ENCODE data around the gene CAPN15. TPM values are rescaled to one million over a fixed set of nuclear protein-coding genes. Genes with fewer than 3 reads are reported as not detected.

Gene CAPN15
- total RNA-seq, 1 experiment from 2014 or later = 91.2 TPM

DNA sequence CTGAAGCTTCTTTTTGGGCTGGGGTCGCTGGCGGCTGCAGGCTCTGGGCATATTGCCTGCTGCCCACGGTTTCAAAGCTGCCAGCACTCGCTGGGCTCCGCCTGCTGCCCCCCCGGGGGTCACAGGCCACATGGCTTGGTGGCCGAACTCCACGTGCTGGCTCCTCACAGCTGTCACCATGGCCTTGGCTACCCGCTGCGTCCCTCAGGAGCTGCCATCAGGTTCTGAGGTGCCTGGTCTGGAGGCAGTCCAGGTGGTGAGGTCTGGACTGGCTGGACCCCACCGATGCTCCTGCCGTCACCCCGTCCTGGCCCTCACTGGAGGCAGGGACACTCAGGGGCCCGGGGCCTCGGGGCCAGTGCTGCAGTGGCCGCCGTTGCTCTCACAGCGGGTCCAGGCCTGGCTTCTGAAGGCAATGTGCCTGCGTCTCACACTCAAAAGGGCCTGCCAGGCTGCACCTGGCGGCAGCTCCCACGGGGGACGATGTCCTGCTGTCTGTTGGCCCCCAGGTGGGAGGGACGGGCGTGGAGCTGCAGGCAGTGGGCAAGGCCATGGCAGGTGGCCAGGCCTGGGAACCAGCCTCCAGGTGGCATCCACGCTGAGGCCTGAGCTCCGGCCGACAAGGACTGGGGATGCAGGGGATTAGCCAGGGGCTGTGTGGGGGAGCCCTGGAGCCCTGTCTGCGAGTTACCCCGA is 13.3 kb downstream of the CAPN15 start:
- intact Hi-C loops (cut with micrococcal nuclease; ENCODE audit: unreplicated experiment) = no loop called here
- BruUV-seq (replicated peaks) = no TSS peak
- TF ChIP-seq EZH2 (IDR thresholded peaks at IDR 0.05; ENCODE audit: borderline replicate concordance, low read depth, low read length, poor library complexity, severe bottlenecking) = no peak
- TF ChIP-seq, protein P1, sequence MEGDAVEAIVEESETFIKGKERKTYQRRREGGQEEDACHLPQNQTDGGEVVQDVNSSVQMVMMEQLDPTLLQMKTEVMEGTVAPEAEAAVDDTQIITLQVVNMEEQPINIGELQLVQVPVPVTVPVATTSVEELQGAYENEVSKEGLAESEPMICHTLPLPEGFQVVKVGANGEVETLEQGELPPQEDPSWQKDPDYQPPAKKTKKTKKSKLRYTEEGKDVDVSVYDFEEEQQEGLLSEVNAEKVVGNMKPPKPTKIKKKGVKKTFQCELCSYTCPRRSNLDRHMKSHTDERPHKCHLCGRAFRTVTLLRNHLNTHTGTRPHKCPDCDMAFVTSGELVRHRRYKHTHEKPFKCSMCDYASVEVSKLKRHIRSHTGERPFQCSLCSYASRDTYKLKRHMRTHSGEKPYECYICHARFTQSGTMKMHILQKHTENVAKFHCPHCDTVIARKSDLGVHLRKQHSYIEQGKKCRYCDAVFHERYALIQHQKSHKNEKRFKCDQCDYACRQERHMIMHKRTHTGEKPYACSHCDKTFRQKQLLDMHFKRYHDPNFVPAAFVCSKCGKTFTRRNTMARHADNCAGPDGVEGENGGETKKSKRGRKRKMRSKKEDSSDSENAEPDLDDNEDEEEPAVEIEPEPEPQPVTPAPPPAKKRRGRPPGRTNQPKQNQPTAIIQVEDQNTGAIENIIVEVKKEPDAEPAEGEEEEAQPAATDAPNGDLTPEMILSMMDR (conservative IDR thresholded peaks at IDR 0.05; ENCODE audit: low read depth, low read length) = no peak
- H3K4me3 ChIP-seq (ENCODE audit: low read depth, low read length, poor library complexity, severe bottlenecking) = no peak overlapping the region
- H3K9me3 ChIP-seq (ENCODE audit: low read depth, low read length, poor library complexity, severe bottlenecking) = no peaks in the 10 kb centered on the region
- no peaks in the 10 kb centered on the region for H3K27me3 ChIP-seq (replicated peaks; ENCODE audit: insufficient read depth, low read depth, low read length, poor library complexity)
- no peak overlapping the region for H3K27ac ChIP-seq (ENCODE audit: low read depth, low read length, poor library complexity, severe bottlenecking)
- POLR2A ChIA-PET (ENCODE audit: low non-redundant PET) = no interaction called here
- CTCF ChIA-PET = no interaction called here
- H3K36me3 ChIP-seq (ENCODE audit: insufficient read depth, low read length, poor library complexity, severe bottlenecking) = no peaks in the 10 kb centered on the region
- no peak for DNase-seq (ENCODE audit: low spot score)
- H3K4me1 ChIP-seq (ENCODE audit: insufficient read depth, low read length, poor library complexity, severe bottlenecking) = no peaks in the 10 kb centered on the region

DNA sequence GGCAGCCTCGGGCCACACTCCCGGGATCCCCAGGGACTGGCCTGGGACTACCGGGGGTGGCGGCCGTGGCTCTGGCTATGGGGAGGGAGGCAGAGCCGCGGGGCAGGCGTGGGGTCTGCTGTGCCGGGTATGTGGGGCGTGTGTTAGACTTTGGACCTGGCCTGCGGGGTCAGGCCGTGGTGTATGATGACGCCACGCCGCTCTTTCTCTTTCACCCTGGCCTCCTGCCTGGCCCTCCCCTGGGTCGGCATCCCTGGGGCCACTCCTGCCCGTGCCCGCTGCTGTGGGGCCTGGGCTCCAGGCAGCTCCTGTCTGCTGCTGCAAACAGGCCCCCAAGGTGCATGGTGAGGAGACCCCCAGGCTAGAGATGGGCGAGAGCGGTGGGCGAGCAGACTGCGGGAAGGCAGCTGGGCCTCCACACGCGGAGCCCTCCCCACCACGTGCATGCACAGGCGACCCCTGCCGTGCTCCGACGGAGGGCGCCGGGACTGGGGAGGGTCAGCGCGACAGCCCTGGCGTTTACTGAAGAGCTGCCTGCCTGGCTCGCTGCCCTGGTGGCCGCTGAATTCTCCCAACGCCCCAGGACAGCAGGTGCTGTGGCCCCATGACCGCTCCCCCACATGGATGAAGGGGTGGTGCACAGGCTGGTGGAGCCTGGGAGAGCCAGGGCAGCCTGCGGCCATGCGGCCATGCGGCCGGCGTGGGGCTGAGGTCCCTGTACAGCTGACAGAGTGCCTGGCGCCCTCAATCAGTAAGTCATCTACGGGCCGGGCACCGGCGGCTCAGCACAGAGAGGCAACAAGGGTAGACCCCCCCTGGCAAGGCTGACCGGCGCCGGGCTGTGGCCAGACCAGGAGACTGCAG is 16.0 kb downstream of the CAPN15 start:
- TF ChIP-seq EZH2 (IDR thresholded peaks at IDR 0.05; ENCODE audit: borderline replicate concordance, low read depth, low read length, poor library complexity, severe bottlenecking) = no peak
- TF ChIP-seq, protein P1 (conservative IDR thresholded peaks at IDR 0.05; ENCODE audit: low read depth, low read length) = no peak
- H3K27me3 ChIP-seq (replicated peaks; ENCODE audit: insufficient read depth, low read depth, low read length, poor library complexity) = no peaks in the 10 kb centered on the region
- H3K9me3 ChIP-seq (ENCODE audit: low read depth, low read length, poor library complexity, severe bottlenecking) = no peaks in the 10 kb centered on the region
- intact Hi-C loops (cut with micrococcal nuclease; ENCODE audit: unreplicated experiment) = no loop called here
- no peak for DNase-seq (ENCODE audit: low spot score)
- H3K4me1 ChIP-seq (ENCODE audit: insufficient read depth, low read length, poor library complexity, severe bottlenecking) = no peaks in the 10 kb centered on the region
- H3K36me3 ChIP-seq (ENCODE audit: insufficient read depth, low read length, poor library complexity, severe bottlenecking) = peaks cover 3% of the 10 kb centered on the region
- H3K27ac ChIP-seq (ENCODE audit: low read depth, low read length, poor library complexity, severe bottlenecking) = no peak overlapping the region
- BruUV-seq (replicated peaks) = no TSS peak
- CTCF ChIA-PET = no interaction called here
- no peak overlapping the region for H3K4me3 ChIP-seq (ENCODE audit: low read depth, low read length, poor library complexity, severe bottlenecking)
- POLR2A ChIA-PET (ENCODE audit: low non-redundant PET) = no interaction called here

DNA sequence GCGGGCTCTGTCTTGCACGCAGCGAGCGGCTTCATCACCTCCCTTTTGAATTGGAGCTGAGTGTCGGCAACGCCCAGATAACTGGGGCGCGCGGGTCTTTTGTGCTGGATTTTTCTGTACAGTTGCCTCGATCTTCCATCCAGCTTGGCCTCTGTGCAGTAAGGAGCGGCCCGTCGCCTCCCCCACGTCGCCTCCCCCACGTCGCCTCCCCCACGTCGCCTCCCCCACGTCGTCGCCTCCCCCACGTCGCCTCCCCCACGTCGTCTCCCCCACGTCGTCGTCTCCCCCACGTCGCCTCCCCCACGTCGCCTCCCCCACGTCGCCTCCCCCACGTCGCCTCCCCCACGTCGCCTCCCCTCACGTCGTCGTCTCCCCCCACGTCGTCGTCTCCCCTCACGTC is 17.0 kb downstream of the CAPN15 start:
- intact Hi-C loops (cut with micrococcal nuclease; ENCODE audit: unreplicated experiment) = no loop called here
- peaks cover 3% of the 10 kb centered on the region for H3K36me3 ChIP-seq (ENCODE audit: insufficient read depth, low read length, poor library complexity, severe bottlenecking)
- no peaks in the 10 kb centered on the region for H3K4me1 ChIP-seq (ENCODE audit: insufficient read depth, low read length, poor library complexity, severe bottlenecking)
- no peak overlapping the region for H3K4me3 ChIP-seq (ENCODE audit: low read depth, low read length, poor library complexity, severe bottlenecking)
- H3K9me3 ChIP-seq (ENCODE audit: low read depth, low read length, poor library complexity, severe bottlenecking) = no peaks in the 10 kb centered on the region
- TF ChIP-seq, protein P1 (conservative IDR thresholded peaks at IDR 0.05; ENCODE audit: low read depth, low read length) = no peak
- no peak for TF ChIP-seq EZH2 (IDR thresholded peaks at IDR 0.05; ENCODE audit: borderline replicate concordance, low read depth, low read length, poor library complexity, severe bottlenecking)
- ChIA-PET CTCF (no interaction called here), POLR2A (ENCODE audit: low non-redundant PET) (no interaction called here)
- no peaks in the 10 kb centered on the region for H3K27me3 ChIP-seq (replicated peaks; ENCODE audit: insufficient read depth, low read depth, low read length, poor library complexity)
- no peak overlapping the region for H3K27ac ChIP-seq (ENCODE audit: low read depth, low read length, poor library complexity, severe bottlenecking)
- DNase-seq (ENCODE audit: low spot score) = no peak
- BruUV-seq (replicated peaks) = no TSS peak

Data from A673 (cell line).